ENCODE results near the gene MGMT. TPM values are rescaled to one million over a fixed set of nuclear protein-coding genes. Genes with fewer than 3 reads are reported as not detected.

The MGMT gene
- total and polyA plus RNA-seq, 3 donors from 2014 or later = 32.8 to 40.7 (median 37.9) TPM

DNA sequence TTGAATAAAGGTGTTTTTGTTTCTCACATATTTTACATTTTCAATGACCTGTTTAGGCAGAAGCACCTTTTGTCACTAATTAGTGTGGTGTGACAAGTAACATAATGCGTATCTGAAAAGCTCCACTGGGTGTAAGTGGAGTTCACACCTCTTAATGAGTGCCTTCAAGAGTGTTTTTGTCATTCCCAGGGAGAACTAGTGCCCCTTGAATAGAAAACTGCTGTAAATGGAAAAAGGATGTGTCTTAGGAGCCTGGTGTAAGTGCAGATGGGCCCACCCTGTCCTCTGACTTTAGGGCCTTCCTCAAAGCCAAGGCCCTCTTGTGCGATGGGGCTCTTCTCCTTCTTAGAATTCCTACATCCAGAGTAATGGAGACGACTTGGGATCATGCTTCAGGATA lies 170.0 kb downstream of the MGMT start:
- Histone ChIP-seq H3K9me3 (no peaks in the 10 kb centered on the region), H3K27ac (no peak overlapping the region), H3K4me3 (no peak overlapping the region), H3K27me3 (no peaks in the 10 kb centered on the region), H3K36me3 (ENCODE audit: low read depth, missing control alignments) (no peaks in the 10 kb centered on the region), H3K4me1 (no peaks in the 10 kb centered on the region)
- TF ChIP-seq POLR2A (IDR thresholded peaks at IDR 0.05) = no peak
- TF ChIP-seq, protein P1, sequence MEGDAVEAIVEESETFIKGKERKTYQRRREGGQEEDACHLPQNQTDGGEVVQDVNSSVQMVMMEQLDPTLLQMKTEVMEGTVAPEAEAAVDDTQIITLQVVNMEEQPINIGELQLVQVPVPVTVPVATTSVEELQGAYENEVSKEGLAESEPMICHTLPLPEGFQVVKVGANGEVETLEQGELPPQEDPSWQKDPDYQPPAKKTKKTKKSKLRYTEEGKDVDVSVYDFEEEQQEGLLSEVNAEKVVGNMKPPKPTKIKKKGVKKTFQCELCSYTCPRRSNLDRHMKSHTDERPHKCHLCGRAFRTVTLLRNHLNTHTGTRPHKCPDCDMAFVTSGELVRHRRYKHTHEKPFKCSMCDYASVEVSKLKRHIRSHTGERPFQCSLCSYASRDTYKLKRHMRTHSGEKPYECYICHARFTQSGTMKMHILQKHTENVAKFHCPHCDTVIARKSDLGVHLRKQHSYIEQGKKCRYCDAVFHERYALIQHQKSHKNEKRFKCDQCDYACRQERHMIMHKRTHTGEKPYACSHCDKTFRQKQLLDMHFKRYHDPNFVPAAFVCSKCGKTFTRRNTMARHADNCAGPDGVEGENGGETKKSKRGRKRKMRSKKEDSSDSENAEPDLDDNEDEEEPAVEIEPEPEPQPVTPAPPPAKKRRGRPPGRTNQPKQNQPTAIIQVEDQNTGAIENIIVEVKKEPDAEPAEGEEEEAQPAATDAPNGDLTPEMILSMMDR (IDR thresholded peaks at IDR 0.05) = no peak
- intact Hi-C loops (cut with DNase I; ENCODE audit: low total_unique reads) = no loop called here
- no peak for DNase-seq
- WGBS, 2 donors = 87 to 92% methylated on average over 3 of the region's 3 CpGs

DNA sequence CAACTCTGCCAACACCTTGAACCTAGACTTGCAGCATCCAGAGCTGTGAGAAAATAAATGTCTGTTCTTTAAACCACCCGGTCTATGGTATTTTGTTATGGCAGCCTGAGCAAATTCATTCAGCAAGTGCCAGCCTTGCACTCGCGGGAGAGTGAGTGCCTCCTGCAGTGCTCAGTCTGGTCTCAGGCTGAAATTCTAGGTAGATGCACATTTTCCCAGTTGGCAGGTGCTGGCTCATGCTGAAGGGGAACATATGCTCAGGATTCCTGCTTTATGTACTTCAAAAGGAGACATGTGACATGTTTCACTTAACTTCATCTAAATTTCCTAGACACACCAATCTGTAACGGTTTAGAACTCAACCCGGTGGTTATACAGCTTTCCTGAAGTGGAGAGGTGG lies 170.8 kb downstream of the MGMT start:
- no peaks in the 10 kb centered on the region for H3K9me3 ChIP-seq
- TF ChIP-seq, protein P1 (IDR thresholded peaks at IDR 0.05) = no peak
- TF ChIP-seq POLR2A (IDR thresholded peaks at IDR 0.05) = no peak
- intact Hi-C loops (cut with DNase I; ENCODE audit: low total_unique reads) = no loop called here
- no peaks in the 10 kb centered on the region for H3K4me1 ChIP-seq
- WGBS, 2 donors = 91 to 94% methylated on average over 5 of the region's 5 CpGs
- no peak overlapping the region for H3K4me3 ChIP-seq
- H3K36me3 ChIP-seq (ENCODE audit: low read depth, missing control alignments) = no peaks in the 10 kb centered on the region
- no peaks in the 10 kb centered on the region for H3K27me3 ChIP-seq
- no peak overlapping the region for H3K27ac ChIP-seq
- no peak for DNase-seq

DNA sequence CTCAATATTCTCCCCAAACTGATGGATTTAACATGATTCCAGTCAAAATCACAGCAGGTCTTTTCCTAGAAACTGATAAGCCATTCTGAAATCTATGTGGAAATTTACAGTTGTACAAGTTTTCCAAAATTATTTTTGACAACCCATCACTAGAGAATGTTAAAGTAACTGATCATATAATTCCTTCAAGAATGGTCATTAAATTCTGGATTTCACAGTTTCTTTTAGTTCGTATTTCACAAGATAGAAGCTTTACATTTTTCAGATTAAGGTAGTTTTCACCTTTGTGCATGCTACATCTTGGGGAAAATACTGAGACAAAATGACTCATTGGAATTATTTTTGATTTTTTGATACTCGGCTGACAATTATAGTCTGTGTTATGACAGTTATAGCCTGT lies 174.3 kb downstream of the MGMT start:
- H3K27me3 ChIP-seq = no peaks in the 10 kb centered on the region
- H3K4me1 ChIP-seq = no peaks in the 10 kb centered on the region
- H3K36me3 ChIP-seq (ENCODE audit: low read depth, missing control alignments) = no peaks in the 10 kb centered on the region
- intact Hi-C loops (cut with DNase I; ENCODE audit: low total_unique reads) = no loop called here
- 92 to 94% methylated on average over 2 of the region's 2 CpGs for WGBS, 2 donors
- H3K27ac ChIP-seq = no peak overlapping the region
- no peak for DNase-seq
- H3K9me3 ChIP-seq = no peaks in the 10 kb centered on the region
- TF ChIP-seq, protein P1 (IDR thresholded peaks at IDR 0.05) = no peak
- no peak for TF ChIP-seq POLR2A (IDR thresholded peaks at IDR 0.05)
- no peak overlapping the region for H3K4me3 ChIP-seq

DNA sequence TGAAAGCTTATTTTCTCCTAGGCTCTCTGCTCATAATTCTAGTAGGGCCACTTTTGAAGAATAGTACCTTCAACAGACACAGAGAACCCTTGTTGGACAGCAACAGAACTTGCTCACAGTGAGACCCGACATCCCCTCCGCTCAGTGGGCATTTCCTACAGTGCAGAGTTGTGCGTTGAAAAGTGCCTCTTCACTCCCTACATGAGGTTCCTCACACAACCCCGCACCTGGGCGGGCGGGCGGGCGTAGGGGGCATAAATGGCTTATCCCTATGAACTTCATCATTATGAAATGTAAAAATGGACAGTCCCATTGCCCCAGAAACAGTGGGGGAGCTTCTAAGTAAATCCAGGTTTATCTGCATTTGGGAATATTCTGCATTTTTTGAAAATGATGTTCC lies 174.9 kb downstream of the MGMT start:
- Histone ChIP-seq H3K4me1 (no peaks in the 10 kb centered on the region), H3K9me3 (no peaks in the 10 kb centered on the region), H3K27me3 (no peaks in the 10 kb centered on the region), H3K27ac (no peak overlapping the region), H3K4me3 (no peak overlapping the region), H3K36me3 (ENCODE audit: low read depth, missing control alignments) (no peaks in the 10 kb centered on the region)
- TF ChIP-seq, protein P1 (IDR thresholded peaks at IDR 0.05) = no peak
- TF ChIP-seq POLR2A (IDR thresholded peaks at IDR 0.05) = no peak
- no peak for DNase-seq
- WGBS, 2 donors = 97 to 99% methylated on average over 8 of the region's 8 CpGs
- intact Hi-C loops (cut with DNase I; ENCODE audit: low total_unique reads) = no loop called here

DNA sequence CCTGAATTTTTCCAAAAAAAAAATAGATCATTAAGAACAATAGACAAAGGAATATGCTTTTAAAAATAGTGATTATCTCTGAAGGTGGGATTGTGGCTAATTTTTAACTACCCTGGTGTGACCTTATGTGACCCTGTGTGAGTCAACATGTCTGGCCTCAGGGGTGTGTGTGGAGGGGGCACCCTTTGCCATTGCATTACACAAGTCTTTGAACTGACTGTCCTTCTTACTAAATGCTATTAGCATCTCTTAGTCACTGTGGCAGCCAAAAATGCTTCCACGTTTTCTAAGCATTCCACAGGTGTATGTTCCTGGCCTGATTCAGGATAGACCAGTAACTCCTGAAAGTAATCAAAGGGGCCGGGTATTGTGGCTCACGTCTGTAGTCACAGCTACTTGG lies 175.4 kb downstream of the MGMT start:
- Histone ChIP-seq H3K36me3 (ENCODE audit: low read depth, missing control alignments) (no peaks in the 10 kb centered on the region), H3K4me3 (no peak overlapping the region), H3K4me1 (no peaks in the 10 kb centered on the region), H3K27ac (no peak overlapping the region), H3K27me3 (no peaks in the 10 kb centered on the region), H3K9me3 (no peaks in the 10 kb centered on the region)
- 88 to 100% methylated on average over 3 of the region's 3 CpGs for WGBS, 2 donors
- TF ChIP-seq POLR2A (IDR thresholded peaks at IDR 0.05) = no peak
- TF ChIP-seq, protein P1 (IDR thresholded peaks at IDR 0.05) = no peak
- intact Hi-C loops (cut with DNase I; ENCODE audit: low total_unique reads) = no loop called here
- no peak for DNase-seq

All from testis (tissue), 3 donors.